K562 (cell line): ENCODE results near the gene LCNL1. TPM values are rescaled to one million over a fixed set of nuclear protein-coding genes. Genes with fewer than 3 reads are reported as not detected.

Experiments
- ATAC-seq: fragments of 200-7000 bp; cut with Tn5 transposase; 3 replicates; pipeline ENCODE4 v1.9.1; 2020; ENCODE audit warnings: moderate library complexity
- BruUV-seq: library from RNA; stranded (reverse); fragments of 400-500 nt; replicated peaks from 2 replicates; lab custom pipeline; 2021; lab: Mats Ljungman, UMichigan
- CTCF ChIA-PET: fragments of 300-600 bp; formaldehyde crosslinking; extraction: SDS; loops from one replicate; lab custom pipeline; 2021; ENCODE audit warnings: low intra/inter-chr PET ratio; lab: Yijun Ruan, JAX
- POLR2A ChIA-PET: fragments of 300-600, 350-650 bp; sonication (Branson Sonifier 250); formaldehyde crosslinking; extraction: SDS; loops from one replicate; lab custom pipeline; 2021; ENCODE audit warnings: antibody characterized with exemption, inconsistent platforms; lab: Yijun Ruan, JAX
- DNase-seq, 4 experiments: peaks; one replicate each; pipeline versions ENCODE4 v3.0.0 to v3.0.0-alpha.2; 2011 to 2018; ENCODE audit warnings: low spot score in 3 of 4, mixed read lengths in 3 of 4; ENCODE audit errors: extremely low read depth in 1 of 4
- FAIRE-seq: peaks from 2 replicates; lab custom pipeline; 2011; peaks lifted over from hg19 to GRCh38; lab: Jason Lieb, UNC
- H2AFZ ChIP-seq: 2 replicates; pipeline ENCODE4 v1.6.0; 2011; ENCODE audit warnings: low read depth, low read length, control low read depth, inconsistent platforms
- H3K27ac ChIP-seq: fragments of 200-600 bp; 3 replicates; pipeline ENCODE4 v1.8.0; 2011; ENCODE audit warnings: low read depth, mild to moderate bottlenecking, control low read depth, inconsistent platforms, low read length, moderate library complexity, mixed read lengths; ENCODE audit errors: extremely low read depth
- H3K27me3 ChIP-seq, 2 experiments: fragments of 300-600 bp in 1 of 2; 2 replicates in 1 of 2; 3 replicates in 1 of 2; pipeline versions ENCODE4 v1.6.0 to v1.8.0; 2011; ENCODE audit warnings: inconsistent platforms in 2 of 2, low read length in 2 of 2, mild to moderate bottlenecking in 1 of 2, mixed read lengths in 1 of 2, moderate library complexity in 1 of 2; ENCODE audit not compliant: control insufficient read depth in 2 of 2, insufficient read depth in 2 of 2
- H3K36me3 ChIP-seq: fragments of 300-600 bp; 3 replicates; pipeline ENCODE4 v1.8.0; 2011; ENCODE audit warnings: mild to moderate bottlenecking, low read length, inconsistent platforms; ENCODE audit not compliant: control insufficient read depth, insufficient read depth
- H3K4me1 ChIP-seq, 2 experiments: fragments of 200-600 bp in 1 of 2; replicated peaks in 1 of 2; 2 replicates in 1 of 2; 3 replicates in 1 of 2; pipeline versions ENCODE4 v1.5.1 to v1.8.0; 2011; ENCODE audit warnings: inconsistent platforms in 2 of 2, low read length in 2 of 2, mild to moderate bottlenecking in 1 of 2, mixed read lengths in 1 of 2, moderate library complexity in 1 of 2; ENCODE audit not compliant: control insufficient read depth in 2 of 2, insufficient read depth in 2 of 2
- H3K4me2 ChIP-seq: 2 replicates; pipeline ENCODE4 v1.6.1; 2011; ENCODE audit warnings: low read length, control low read depth, inconsistent platforms, mixed read lengths; ENCODE audit not compliant: insufficient read depth
- H3K4me3 ChIP-seq: fragments of 200-600 bp; sonication (generic), shearing (Covaris generic); 2 replicates; pipeline ENCODE4 v1.5.1; 2016; ENCODE audit warnings: control low read depth, inconsistent platforms
- H3K79me2 ChIP-seq: fragments of 200-600 bp; 3 replicates; pipeline ENCODE4 v1.8.0; 2011; ENCODE audit warnings: low read length, inconsistent platforms; ENCODE audit not compliant: control insufficient read depth, insufficient read depth
- H3K9ac ChIP-seq, 2 experiments: 2 replicates each; pipeline versions ENCODE4 v1.6.0 to v1.6.1; 2011; ENCODE audit warnings: low read depth in 2 of 2, low read length in 2 of 2, control low read depth in 1 of 2, inconsistent platforms in 1 of 2, mild to moderate bottlenecking in 1 of 2, mixed read lengths in 1 of 2; ENCODE audit not compliant: insufficient read depth in 1 of 2
- H3K9me1 ChIP-seq: one replicate; pipeline ENCODE4 v1.6.0; 2011; ENCODE audit warnings: inconsistent platforms, mild to moderate bottlenecking, low read length, moderate library complexity; ENCODE audit not compliant: control insufficient read depth, insufficient read depth
- H3K9me3 ChIP-seq: replicated peaks from 2 replicates; pipeline ENCODE4 v1.5.1; 2011; ENCODE audit warnings: low read depth, low read length, inconsistent platforms; ENCODE audit not compliant: control insufficient read depth, insufficient read depth
- H4K20me1 ChIP-seq: replicated peaks from 2 replicates; pipeline ENCODE4 v1.6.1; 2011; ENCODE audit warnings: low read length, inconsistent platforms, mixed read lengths; ENCODE audit not compliant: control insufficient read depth, insufficient read depth
- BCOR ChIP-seq: fragments of 450-650 bp; IDR thresholded peaks from 2 replicates; pipeline ENCODE4 v1.6.1; 2016
- JUND ChIP-seq, 2 experiments: IDR thresholded peaks; 2 replicates in 1 of 2; 3 replicates in 1 of 2; pipeline ENCODE4 v1.6.1; 2011; ENCODE audit warnings: borderline replicate concordance in 2 of 2, low read depth in 2 of 2, low read length in 2 of 2, improper control_type of control experiment in 1 of 2, missing biosample characterization in 1 of 2, missing genetic modification characterization in 1 of 2, missing genetic modification reagents in 1 of 2
- NCOA4 ChIP-seq: fragments of 450-650 bp; IDR thresholded peaks from 2 replicates; pipeline ENCODE4 v1.6.1; 2018; ENCODE audit warnings: mild to moderate bottlenecking; ENCODE audit not compliant: partially characterized antibody
- NONO ChIP-seq, 2 experiments: fragments of 200-400 bp in 1 of 2; fragments of 450-650 bp in 1 of 2; formaldehyde crosslinking in 1 of 2; IDR thresholded peaks; 2 replicates each; pipeline ENCODE4 v1.6.1; 2017; ENCODE audit warnings: low read depth in 2 of 2, mild to moderate bottlenecking in 2 of 2, moderate library complexity in 2 of 2, low read length in 1 of 2
- PKNOX1 ChIP-seq: fragments of 450-650 bp; IDR thresholded peaks from 2 replicates; pipeline ENCODE4 v1.6.1; 2016
- PML ChIP-seq: IDR thresholded peaks from 2 replicates; pipeline ENCODE4 v1.6.1; 2012; ENCODE audit warnings: low read length, inconsistent platforms
- PTRF ChIP-seq: fragments of 450-650 bp; IDR thresholded peaks from 2 replicates; pipeline ENCODE4 v1.6.1; 2016; ENCODE audit warnings: mild to moderate bottlenecking, missing genetic modification characterization, missing compliant biosample characterization
- RNF2 ChIP-seq: sonication (generic); IDR thresholded peaks from 2 replicates; pipeline ENCODE4 v1.6.1; 2016
- WHSC1 ChIP-seq: IDR thresholded peaks from one replicate; pipeline ENCODE4 v1.6.1; 2012; ENCODE audit warnings: low read length, control low read depth, inconsistent platforms
- ZBED1 ChIP-seq: IDR thresholded peaks from 2 replicates; pipeline ENCODE4 v1.6.1; 2014
- ZNF12 ChIP-seq: sonication (generic); formaldehyde crosslinking; IDR thresholded peaks from 2 replicates; pipeline ENCODE4 v1.4.0; 2020; ENCODE audit warnings: mild to moderate bottlenecking, missing genetic modification reagents
- ZNF398 ChIP-seq: fragments of 250-450 bp; sonication (Bioruptor Pico); IDR thresholded peaks from 2 replicates; pipeline ENCODE4 v1.8.0; 2021; ENCODE audit warnings: moderate library complexity, mild to moderate bottlenecking, inconsistent platforms
- ZNF511 ChIP-seq: sonication (generic); formaldehyde crosslinking; IDR thresholded peaks from 2 replicates; pipeline ENCODE4 v1.8.0; 2022; ENCODE audit warnings: mild to moderate bottlenecking, missing genetic modification reagents
- ZNF830 ChIP-seq: fragments of 250-450 bp; sonication (Bioruptor Pico); IDR thresholded peaks from 2 replicates; pipeline ENCODE4 v1.5.0; 2021; ENCODE audit warnings: mild to moderate bottlenecking
- WGBS: fragments of 100-300 bp; shearing (Covaris generic); methylation state at CpG from one replicate; pipeline ENCODE4 v1.1.6; 2016; ENCODE audit warnings: low coverage, mixed read lengths; ENCODE audit not compliant: insufficient coverage; ENCODE audit errors: missing lambda C conversion rate; 5-methylcytosine and 5-hydroxymethylcytosine counted together
- in situ Hi-C: fragments of 300-500 bp; cut with MboI; formaldehyde crosslinking; loops from 4 replicates; pipeline ENCODE4 v1.15.0; 2018; ENCODE audit warnings: inconsistent platforms, mixed read lengths
- intact Hi-C: fragments of 100-400 bp; cut with micrococcal nuclease; formaldehyde crosslinking; loops from 2 replicates; pipeline ENCODE4 v1.14.2; 2022
- polyA plus RNA-seq, 8 experiments: library from polyadenylated mRNA; depleted of rRNA in 4 of 8; stranded (reverse) in 5 of 8; unstranded in 3 of 8; fragments of >200 nt; fragmentation: Nextera tagmentation in 2 of 8; fragmentation: Illumina TruSeq in 1 of 8; extraction: Ambion mirVana in 2 of 8; extraction: Trizol in 1 of 8; gene quantifications; 2 replicates each; pipeline versions ENCODE4 v1.2.1 to v1.2.3, GENCODE V29; 2011 to 2014; ENCODE audit warnings: inconsistent platforms in 1 of 8, missing spikeins in 1 of 8
- total RNA-seq, 7 experiments: library from RNA; depleted of rRNA in 6 of 7; stranded (reverse); fragments of >200 nt in 6 of 7; fragmentation: Illumina TruSeq in 2 of 7; extraction: Trizol in 2 of 7; gene quantifications; 2 replicates each; pipeline versions ENCODE4 v1.2.1 to v1.2.3, GENCODE V29; 2011 to 2021; ENCODE audit warnings: low replicate concordance in 1 of 7

Gene LCNL1
- total and polyA plus RNA-seq, 9 of the 15 experiments (the other 6 are each of a cell fraction or from before 2014, with no cell fraction given), result 0.04 to 0.16 (median 0.04) TPM; not detected in 4

GRCh38 chr9:136965771-136966484 is 16.9 kb upstream of the LCNL1 start:
- ChIA-PET CTCF (no interaction called here), POLR2A (interaction anchor here (0.7 to 0.9 kb wide), 2 partner anchors 11 to 106 kb away, joined by 3 read pairs; no protein-coding TSS in a partner anchor)
- no peak overlapping the region for H3K4me3 ChIP-seq
- H3K4me2 ChIP-seq, result peak overlapping the region; percentile 55
- H3K79me2 ChIP-seq, result no peaks in the 10 kb centered on the region
- peak overlapping the region; percentile 22 to 75; a peak in 2 of 4 replicates for H3K9ac ChIP-seq
- no peaks in the 10 kb centered on the region for H3K27me3 ChIP-seq
- no TSS peak for BruUV-seq
- no peaks in the 10 kb centered on the region for H3K9me3 ChIP-seq
- H3K36me3 ChIP-seq, result no peaks in the 10 kb centered on the region
- peak; percentile 88 for FAIRE-seq
- H2AFZ ChIP-seq, result peak overlapping the region; percentile 96
- intact Hi-C loops (no loop called here), in situ Hi-C loops (no loop called here)
- H3K9me1 ChIP-seq, result no peaks in the 10 kb centered on the region
- peak overlapping the region; percentile 38; the same call in 1 of the 3 replicates for H3K27ac ChIP-seq
- peak; percentile 32 to 56 (median 48) for DNase-seq
- peaks cover 26 to 80% of the 10 kb centered on the region in 2 experiments; a peak in 4 of 5 replicates for H3K4me1 ChIP-seq
- no peaks in the 10 kb centered on the region for H4K20me1 ChIP-seq
- WGBS, result 20% methylated on average over 23 of the region's 23 CpGs
- ATAC-seq, result no peak; the same call in 1 of the 3 replicates
- TF ChIP-seq PTRF (no peak), NCOA4 (no peak), ZNF12 (no peak), ZNF511 (CRISPR knock-in tag) (no peak), PML (no peak), PKNOX1 (peak; percentile 55), RNF2 (no peak), ZNF398 (CRISPR knock-in tag) (no peak), JUND (IDR thresholded peaks at IDR 0.05; ENCODE audit: borderline replicate concordance, low read depth, low read length) (no peak), JUND (tag; IDR thresholded peaks at IDR 0.05; ENCODE audit: borderline replicate concordance, low read depth, low read length) (no peak), NONO (IDR thresholded peaks at IDR 0.05; ENCODE audit: low read depth in 2 of 2, low read length in 1 of 2) (no peak), WHSC1 (no peak), ZNF830 (CRISPR knock-in tag) (no peak), BCOR (no peak), ZBED1 (no peak)
